CMK (cell line): ENCODE measurements around the gene MYH9.
"Not testable (repeated sequence)": the region's sequence is repeated elsewhere in the genome, so short reads cannot be mapped to it uniquely, and the experiment has no call there.

ENCODE experiments used
- DNase-seq: peaks from one replicate; pipeline ENCODE4 v3.0.0-alpha.2; 2010; ENCODE audit warnings: low read depth

MYH9 gene

GRCh38 chr22:36387959-36388726 is at the start of gene MYH9:
Gene MYH9 (minus strand): TSS chr22:36387967. CDS start chr22:36349236, 38,731 bp downstream.
- DNase-seq: peak; percentile 99

- no peak for DNase-seq
These were observed 48.0 kb upstream of the MYH9 start for GRCh38 chr22:36435516-36436415.

- DNase-seq: no peak
These were observed 45.8 kb upstream of the MYH9 start for GRCh38 chr22:36433318-36434231.

- no peak for DNase-seq
These were observed 45.0 kb upstream of the MYH9 start for GRCh38 chr22:36432592-36433317.

- no peak for DNase-seq
These were observed 44.2 kb upstream of the MYH9 start for GRCh38 chr22:36431977-36432376.

GRCh38 chr22:36430863-36431262 is 43.1 kb upstream of the MYH9 start:
- no peak for DNase-seq

GRCh38 chr22:36427952-36428351 is 40.2 kb upstream of the MYH9 start:
- DNase-seq: not testable (repeated sequence)

- DNase-seq: peak; percentile 66
These were observed 38.3 kb upstream of the MYH9 start for GRCh38 chr22:36425977-36426523.

GRCh38 chr22:36424901-36425579 is 37.3 kb upstream of the MYH9 start:
- no peak for DNase-seq

- not testable (repeated sequence) for DNase-seq
These were observed 36.7 kb upstream of the MYH9 start for GRCh38 chr22:36424466-36424865.

GRCh38 chr22:36423461-36424404 is 36.0 kb upstream of the MYH9 start:
- DNase-seq: peak; percentile 96

- no peak for DNase-seq
These were observed 34.7 kb upstream of the MYH9 start for GRCh38 chr22:36422287-36423014.

- no peak for DNase-seq
These were observed 32.4 kb upstream of the MYH9 start for GRCh38 chr22:36419912-36420882.

- no peak for DNase-seq
These were observed 31.6 kb upstream of the MYH9 start for GRCh38 chr22:36419177-36419911.

GRCh38 chr22:36417281-36417686 is 29.5 kb upstream of the MYH9 start:
- no peak for DNase-seq

GRCh38 chr22:36415415-36416168 is 27.8 kb upstream of the MYH9 start:
- no peak for DNase-seq
